Lower leg skin (tissue), 4 donors: ENCODE measurements around the gene CCDC116. TPM values are rescaled to one million over a fixed set of nuclear protein-coding genes. Genes with fewer than 3 reads are reported as not detected.

Experiments used
- DNase-seq, 2 donors: peaks; one replicate each; pipeline ENCODE4 v3.0.0-alpha.2; 2019; ENCODE audit warnings: low spot score in 2 of 2
- H3K4me3 ChIP-seq: fragments of 200-600 bp; sonication (generic); 2 replicates; pipeline ENCODE4 v1.5.1; 2017; ENCODE audit warnings: mild to moderate bottlenecking, low read depth; ENCODE audit not compliant: poor library complexity, severe bottlenecking
- POLR2A ChIP-seq, 2 donors: fragments of 450-650 bp; IDR thresholded peaks; one replicate each; pipeline ENCODE4 v1.6.1; 2016 to 2017; ENCODE audit warnings: antibody characterized with exemption in 2 of 2, mild to moderate bottlenecking in 1 of 2, moderate library complexity in 1 of 2
- WGBS, 2 donors: methylation state at CpG; one replicate each; pipeline ENCODE4 v1.1.5; 2018; 5-methylcytosine and 5-hydroxymethylcytosine counted together
- intact Hi-C: fragments of 100-400 bp; cut with DNase I; formaldehyde crosslinking; loops from one replicate; pipeline ENCODE4 v1.15.0; 2023; ENCODE audit warnings: low total_unique reads
- total RNA-seq, 4 donors: library from RNA; depleted of rRNA; stranded (reverse); fragments of >200 nt; gene quantifications; one replicate each; pipeline ENCODE4 v1.1.0, GENCODE V29; 2016
- TF ChIP-seq, protein P1 (sequence below), 3 donors: fragments of 450-650 bp; IDR thresholded peaks; one replicate each; pipeline ENCODE4 v1.5.1; 2016; ENCODE audit warnings: antibody characterized with exemption in 3 of 3, mild to moderate bottlenecking in 3 of 3, moderate library complexity in 2 of 3

The CCDC116 gene
- total RNA-seq, 4 donors from 2014 or later, result 0.23 to 0.49 TPM; not detected in 2

DNA sequence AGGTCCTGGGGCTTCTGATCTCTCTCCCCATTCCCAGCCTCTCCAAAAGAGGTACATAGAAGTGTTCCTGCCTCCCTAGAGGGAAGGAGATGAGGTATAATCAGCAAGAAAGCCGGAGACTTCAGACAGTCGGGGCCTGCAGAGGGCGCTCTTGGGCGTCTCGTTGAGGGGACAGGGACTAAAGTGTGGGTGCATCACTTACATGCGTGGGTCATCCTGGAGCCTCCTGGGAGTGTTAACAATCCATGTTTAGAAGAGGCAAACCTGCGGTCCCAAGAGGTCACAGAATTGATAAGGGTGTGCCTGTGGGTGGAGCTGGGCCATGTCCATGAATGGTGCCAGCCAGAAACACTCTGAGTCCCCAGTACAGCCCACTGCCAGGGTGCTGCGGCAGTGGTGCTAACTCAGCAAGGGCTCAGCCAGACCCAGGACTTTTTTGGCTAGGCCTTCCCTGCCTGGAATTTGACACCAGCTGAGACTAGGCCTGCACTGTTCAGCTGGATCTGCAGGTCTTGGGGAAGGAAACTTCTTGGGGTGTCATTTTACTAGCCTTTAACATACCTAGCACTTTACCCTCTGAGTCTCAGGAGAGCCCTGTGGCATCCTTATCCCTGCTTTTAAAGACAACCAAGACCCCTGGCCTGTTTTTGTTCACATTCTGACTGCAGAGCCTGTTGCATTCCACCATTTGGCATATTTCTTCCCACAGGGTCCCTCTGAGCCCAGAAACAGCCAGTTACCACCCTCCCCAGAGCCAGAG lies 8.3 kb upstream of the CCDC116 start:
- DNase-seq, result no peak
- 27 to 46% methylated on average over 8 of the region's 8 CpGs for WGBS, 2 donors
- no peak overlapping the region for H3K4me3 ChIP-seq
- TF ChIP-seq, protein P1, sequence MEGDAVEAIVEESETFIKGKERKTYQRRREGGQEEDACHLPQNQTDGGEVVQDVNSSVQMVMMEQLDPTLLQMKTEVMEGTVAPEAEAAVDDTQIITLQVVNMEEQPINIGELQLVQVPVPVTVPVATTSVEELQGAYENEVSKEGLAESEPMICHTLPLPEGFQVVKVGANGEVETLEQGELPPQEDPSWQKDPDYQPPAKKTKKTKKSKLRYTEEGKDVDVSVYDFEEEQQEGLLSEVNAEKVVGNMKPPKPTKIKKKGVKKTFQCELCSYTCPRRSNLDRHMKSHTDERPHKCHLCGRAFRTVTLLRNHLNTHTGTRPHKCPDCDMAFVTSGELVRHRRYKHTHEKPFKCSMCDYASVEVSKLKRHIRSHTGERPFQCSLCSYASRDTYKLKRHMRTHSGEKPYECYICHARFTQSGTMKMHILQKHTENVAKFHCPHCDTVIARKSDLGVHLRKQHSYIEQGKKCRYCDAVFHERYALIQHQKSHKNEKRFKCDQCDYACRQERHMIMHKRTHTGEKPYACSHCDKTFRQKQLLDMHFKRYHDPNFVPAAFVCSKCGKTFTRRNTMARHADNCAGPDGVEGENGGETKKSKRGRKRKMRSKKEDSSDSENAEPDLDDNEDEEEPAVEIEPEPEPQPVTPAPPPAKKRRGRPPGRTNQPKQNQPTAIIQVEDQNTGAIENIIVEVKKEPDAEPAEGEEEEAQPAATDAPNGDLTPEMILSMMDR (IDR thresholded peaks at IDR 0.05), result no peak
- TF ChIP-seq POLR2A (IDR thresholded peaks at IDR 0.05), result no peak
- intact Hi-C loops, result no loop called here

DNA sequence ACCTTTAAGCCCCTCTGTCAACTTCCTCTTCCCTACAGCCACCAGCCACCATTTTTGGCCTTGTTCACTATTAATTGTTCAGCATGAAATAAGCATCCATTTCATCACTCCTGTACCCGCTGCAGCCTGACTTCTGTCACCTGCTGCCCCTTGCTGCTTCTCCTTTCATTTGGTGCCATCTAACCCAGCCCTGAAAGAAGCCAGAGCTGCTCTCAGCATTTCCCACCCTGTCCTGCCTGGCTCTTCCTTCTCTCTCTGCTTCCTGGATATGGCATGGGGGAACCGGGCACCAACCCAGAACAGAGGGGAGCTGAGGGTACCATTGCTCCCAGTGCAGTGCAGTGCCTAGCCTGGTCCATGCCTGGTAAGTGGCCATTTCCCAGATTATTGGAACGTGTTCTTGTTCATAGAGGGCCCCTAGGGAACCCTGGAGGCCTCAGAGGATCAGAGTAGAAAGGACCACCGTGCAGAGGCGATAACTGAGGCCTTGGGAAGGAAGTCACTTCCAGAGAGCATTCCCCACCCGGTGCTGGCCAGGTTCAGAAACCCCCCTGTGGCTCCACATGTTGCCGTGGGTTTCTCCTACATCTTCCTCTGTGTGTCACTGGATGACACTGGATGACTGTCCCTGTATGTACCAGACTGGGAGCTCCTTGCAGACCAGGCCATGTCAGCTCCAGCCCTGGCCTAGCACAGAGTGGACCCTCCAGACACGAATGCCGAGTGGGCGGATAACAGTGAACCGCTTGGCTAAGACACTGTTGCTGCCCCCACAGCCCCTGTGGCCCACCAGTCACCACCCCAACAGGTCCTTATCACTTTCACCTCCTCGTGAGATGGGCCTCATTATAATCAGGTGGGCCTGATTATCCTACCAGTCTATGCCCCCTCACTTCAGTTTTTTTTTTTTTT lies 7.4 kb upstream of the CCDC116 start:
- intact Hi-C loops, result no loop called here
- no peak overlapping the region for H3K4me3 ChIP-seq
- no peak for DNase-seq
- TF ChIP-seq POLR2A (IDR thresholded peaks at IDR 0.05), result no peak
- TF ChIP-seq, protein P1 (IDR thresholded peaks at IDR 0.05), result no peak
- 81 to 85% methylated on average over 12 of the region's 12 CpGs for WGBS, 2 donors

DNA sequence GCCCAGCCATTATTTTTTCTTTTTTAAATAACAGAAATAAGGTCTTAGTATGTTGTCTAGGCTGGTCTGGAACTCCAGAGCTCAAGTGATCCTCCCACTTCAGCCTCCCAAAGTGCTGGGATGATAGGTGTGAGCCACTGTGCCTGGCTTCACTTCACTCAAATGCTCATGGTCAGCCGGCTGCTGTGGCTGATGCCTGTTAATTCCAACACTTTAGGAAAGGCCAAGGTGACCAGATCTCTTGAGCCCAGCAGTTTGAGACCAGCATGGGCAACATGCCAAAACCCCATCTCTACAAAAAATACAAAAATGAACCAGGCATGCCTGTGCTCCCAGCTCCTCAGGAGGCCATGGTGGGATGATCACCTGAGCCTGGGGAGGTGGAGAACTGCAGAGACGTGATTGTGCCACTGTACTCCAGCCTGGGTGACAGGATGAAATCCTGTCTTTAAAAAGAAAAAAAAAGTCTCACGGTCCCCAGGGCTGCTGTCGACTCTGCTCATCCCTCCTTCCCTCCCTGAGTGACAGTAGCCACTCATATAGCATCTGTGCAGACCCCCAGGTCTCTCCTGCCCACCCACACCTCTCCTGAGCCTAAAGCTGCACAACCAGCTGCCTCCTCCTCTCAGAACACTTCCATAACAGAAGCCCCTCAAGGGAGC lies 6.4 kb upstream of the CCDC116 start:
- no peak overlapping the region for H3K4me3 ChIP-seq
- intact Hi-C loops, result loop anchor here (1.0 kb wide), 1 partner anchor 26 kb away; no protein-coding TSS in a partner anchor
- no peak for DNase-seq
- TF ChIP-seq POLR2A (IDR thresholded peaks at IDR 0.05), result no peak
- TF ChIP-seq, protein P1 (IDR thresholded peaks at IDR 0.05), result no peak
- 74% methylated on average over 4 of the region's 4 CpGs for WGBS, 2 donors

DNA sequence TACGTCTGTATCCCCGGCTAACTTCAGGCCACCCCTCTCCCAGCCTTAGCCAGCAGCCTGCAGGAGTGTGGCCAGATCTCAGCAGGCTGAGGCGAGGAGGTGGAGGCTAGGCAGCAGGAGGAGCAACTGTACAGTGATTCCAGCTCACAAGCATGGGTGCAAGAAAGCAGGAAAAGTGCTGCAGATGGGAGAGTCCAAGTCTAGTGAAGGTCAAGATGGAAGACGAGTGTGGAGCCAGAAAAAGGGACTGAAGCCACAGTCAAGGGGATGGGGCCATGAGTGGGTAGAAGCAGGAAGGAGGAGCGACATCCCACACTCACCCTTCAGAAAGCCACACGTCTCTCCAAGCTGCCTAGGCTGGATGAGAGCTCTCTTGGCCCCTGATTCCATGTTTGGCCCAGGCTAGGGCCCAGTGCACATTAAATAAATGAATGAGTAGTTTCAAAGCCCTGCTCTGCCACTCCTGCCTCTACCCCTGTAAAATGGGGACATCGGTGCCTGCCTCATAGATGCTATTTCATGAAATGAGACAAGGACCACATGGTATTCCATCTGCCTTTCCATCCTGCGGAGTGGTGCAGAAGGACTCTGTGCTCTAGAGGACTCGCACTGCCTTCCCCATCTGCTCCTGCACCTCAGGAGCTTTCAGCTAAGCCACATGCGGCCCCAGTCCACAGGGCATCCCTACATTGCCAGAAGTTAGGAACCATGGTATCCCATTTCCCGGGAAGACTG lies 5.7 kb upstream of the CCDC116 start:
- H3K4me3 ChIP-seq, result no peak overlapping the region
- intact Hi-C loops, result loop anchor here (1.0 kb wide), 1 partner anchor 25 kb away; no protein-coding TSS in a partner anchor
- 79 to 81% methylated on average over 11 of the region's 11 CpGs for whole genome bisulfite sequencing, 2 donors
- TF ChIP-seq, protein P1 (IDR thresholded peaks at IDR 0.05), result no peak
- TF ChIP-seq POLR2A (IDR thresholded peaks at IDR 0.05), result no peak
- no peak for DNase-seq
